HepG2 (cell line): ENCODE data around the gene GPS2. TPM values are rescaled to one million over a fixed set of nuclear protein-coding genes. Genes with fewer than 3 reads are reported as not detected.

ENCODE experiments used
- ARHGAP35 ChIP-seq: sonication (generic); formaldehyde crosslinking; IDR thresholded peaks from 2 replicates; pipeline ENCODE4 v1.9.0; 2022; ENCODE audit warnings: mild to moderate bottlenecking, inconsistent platforms, moderate library complexity, missing genetic modification reagents, borderline replicate concordance
- CAMTA2 ChIP-seq: sonication (generic); formaldehyde crosslinking; IDR thresholded peaks from 2 replicates; pipeline ENCODE4 v1.4.0; 2020; ENCODE audit warnings: mild to moderate bottlenecking, missing genetic modification reagents, borderline replicate concordance
- GATAD1 ChIP-seq: IDR thresholded peaks from 2 replicates; pipeline ENCODE4 v1.6.1; 2016; ENCODE audit warnings: missing genetic modification reagents, missing compliant biosample characterization
- HOXD1 ChIP-seq: sonication (generic); formaldehyde crosslinking; IDR thresholded peaks from 2 replicates; pipeline ENCODE4 v1.5.0; 2020; ENCODE audit warnings: missing genetic modification reagents
- KMT2B ChIP-seq: IDR thresholded peaks from 2 replicates; pipeline ENCODE4 v1.6.1; 2016; ENCODE audit warnings: missing genetic modification reagents, missing compliant biosample characterization
- NFKBIZ ChIP-seq: IDR thresholded peaks from 2 replicates; pipeline ENCODE4 v1.6.1; 2018; ENCODE audit warnings: missing genetic modification reagents, missing compliant biosample characterization
- PLRG1 ChIP-seq: fragments of 450-650 bp; conservative IDR thresholded peaks from 2 replicates; pipeline ENCODE4 v1.6.1; 2016
- RARG ChIP-seq: sonication (generic); formaldehyde crosslinking; IDR thresholded peaks from 2 replicates; pipeline ENCODE4 v1.4.0; 2020; ENCODE audit warnings: low read depth, mild to moderate bottlenecking, missing genetic modification reagents
- SMAD9 ChIP-seq: sonication (generic); formaldehyde crosslinking; IDR thresholded peaks from 2 replicates; pipeline ENCODE4 v1.5.1; 2020; ENCODE audit warnings: mild to moderate bottlenecking, missing genetic modification reagents
- SP2 ChIP-seq: sonication (generic); formaldehyde crosslinking; IDR thresholded peaks from 2 replicates; pipeline ENCODE4 v1.5.1; 2020; ENCODE audit warnings: mild to moderate bottlenecking, missing genetic modification reagents
- TP53 ChIP-seq: sonication (generic); formaldehyde crosslinking; conservative IDR thresholded peaks from 2 replicates; pipeline ENCODE4 v1.4.0; 2020; ENCODE audit warnings: missing genetic modification reagents
- ZBTB26 ChIP-seq: IDR thresholded peaks from 2 replicates; pipeline ENCODE4 v1.6.1; 2016; ENCODE audit warnings: missing compliant biosample characterization, missing genetic modification reagents, borderline replicate concordance
- ZFP82 ChIP-seq: sonication (generic); formaldehyde crosslinking; IDR thresholded peaks from 2 replicates; pipeline ENCODE4 v1.5.1; 2020; ENCODE audit warnings: mild to moderate bottlenecking, missing genetic modification reagents, borderline replicate concordance
- ZNF382 ChIP-seq: sonication (generic); formaldehyde crosslinking; IDR thresholded peaks from 2 replicates; pipeline ENCODE4 v1.5.0; 2020; ENCODE audit warnings: missing genetic modification reagents, mild to moderate bottlenecking, borderline replicate concordance
- ZNF484 ChIP-seq: sonication (generic); formaldehyde crosslinking; IDR thresholded peaks from 2 replicates; pipeline ENCODE4 v1.5.1; 2020; ENCODE audit warnings: mild to moderate bottlenecking, low read depth, missing genetic modification reagents, borderline replicate concordance
- ZNF562 ChIP-seq: sonication (generic); formaldehyde crosslinking; IDR thresholded peaks from 2 replicates; pipeline ENCODE4 v1.8.0; 2022; ENCODE audit warnings: missing genetic modification reagents, borderline replicate concordance
- ZNF572 ChIP-seq: sonication (generic); formaldehyde crosslinking; IDR thresholded peaks from 2 replicates; pipeline ENCODE4 v1.5.1; 2020; ENCODE audit warnings: mild to moderate bottlenecking, missing genetic modification reagents
- ZNF616 ChIP-seq: sonication (generic); formaldehyde crosslinking; IDR thresholded peaks from 2 replicates; pipeline ENCODE4 v1.5.0; 2020; ENCODE audit warnings: low read depth, mild to moderate bottlenecking, missing genetic modification reagents
- ZNF777 ChIP-seq: sonication (generic); formaldehyde crosslinking; IDR thresholded peaks from 2 replicates; pipeline ENCODE4 v1.4.0; 2020; ENCODE audit warnings: missing genetic modification reagents
- ZNF790 ChIP-seq: sonication (generic); formaldehyde crosslinking; IDR thresholded peaks from 2 replicates; pipeline ENCODE4 v1.8.0; 2022; ENCODE audit warnings: missing genetic modification reagents, mild to moderate bottlenecking, borderline replicate concordance
- ZNF891 ChIP-seq: sonication (generic); formaldehyde crosslinking; IDR thresholded peaks from 2 replicates; pipeline ENCODE4 v1.5.0; 2020; ENCODE audit warnings: mild to moderate bottlenecking, missing genetic modification reagents
- polyA plus RNA-seq, 8 experiments: library from polyadenylated mRNA; depleted of rRNA in 3 of 8; stranded (reverse) in 7 of 8; unstranded in 1 of 8; fragments of >200 nt; fragmentation: Illumina TruSeq in 4 of 8; extraction: Trizol in 4 of 8; gene quantifications; 2 replicates each; pipeline versions ENCODE4 v1.2.1 to v1.2.3, GENCODE V29; 2011 to 2016; ENCODE audit warnings: low read depth in 4 of 8, missing spikeins in 1 of 8, mixed read lengths in 1 of 8; ENCODE audit not compliant: insufficient read depth in 1 of 8
- total RNA-seq, 5 experiments: library from RNA; depleted of rRNA; stranded (reverse); fragments of >200 nt; fragmentation: Illumina TruSeq; extraction: Trizol; gene quantifications; 2 replicates each; pipeline ENCODE4 v1.2.3, GENCODE V29; 2016; ENCODE audit warnings: low read depth in 1 of 5
- TF ChIP-seq, protein P1 (sequence below): sonication (generic); formaldehyde crosslinking; IDR thresholded peaks from 2 replicates; pipeline ENCODE4 v1.8.1; 2022; ENCODE audit warnings: mild to moderate bottlenecking, missing genetic modification reagents
- TF ChIP-seq, protein P2 (sequence below): sonication (generic); formaldehyde crosslinking; IDR thresholded peaks from 2 replicates; pipeline ENCODE4 v1.8.0; 2022; ENCODE audit warnings: mild to moderate bottlenecking, missing genetic modification reagents, moderate library complexity
- TF ChIP-seq, protein P3 (sequence below): sonication (generic); formaldehyde crosslinking; IDR thresholded peaks from 2 replicates; pipeline ENCODE4 v1.4.0; 2020; ENCODE audit warnings: missing genetic modification reagents, low read depth, mild to moderate bottlenecking, borderline replicate concordance
- TF ChIP-seq, protein P4 (sequence below): sonication (generic); formaldehyde crosslinking; IDR thresholded peaks from 2 replicates; pipeline ENCODE4 v1.4.0; 2020; ENCODE audit warnings: missing genetic modification reagents

GPS2 gene
- total and polyA plus RNA-seq, 2 of the 13 experiments (the other 11 are each of a cell fraction or from before 2014, with no cell fraction given): 58.0 to 59.4 TPM

- TF ChIP-seq, protein P1, sequence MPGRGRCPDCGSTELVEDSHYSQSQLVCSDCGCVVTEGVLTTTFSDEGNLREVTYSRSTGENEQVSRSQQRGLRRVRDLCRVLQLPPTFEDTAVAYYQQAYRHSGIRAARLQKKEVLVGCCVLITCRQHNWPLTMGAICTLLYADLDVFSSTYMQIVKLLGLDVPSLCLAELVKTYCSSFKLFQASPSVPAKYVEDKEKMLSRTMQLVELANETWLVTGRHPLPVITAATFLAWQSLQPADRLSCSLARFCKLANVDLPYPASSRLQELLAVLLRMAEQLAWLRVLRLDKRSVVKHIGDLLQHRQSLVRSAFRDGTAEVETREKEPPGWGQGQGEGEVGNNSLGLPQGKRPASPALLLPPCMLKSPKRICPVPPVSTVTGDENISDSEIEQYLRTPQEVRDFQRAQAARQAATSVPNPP (CRISPR knock-in tag): peak; percentile 79; the same call in 1 of the 2 replicates
- TF ChIP-seq NFKBIZ (CRISPR knock-in tag): 0 out of 2 replicates have a peak, but pooled peaks have one; percentile 28
- peak; percentile 89 for TF ChIP-seq HOXD1 (CRISPR knock-in tag)
- TF ChIP-seq ARHGAP35: no peak
- TF ChIP-seq ZNF572: no peak
- peak; percentile 61 for TF ChIP-seq ZBTB26 (CRISPR knock-in tag)
- no peak for TF ChIP-seq RARG (CRISPR knock-in tag)
- TF ChIP-seq, protein P2, sequence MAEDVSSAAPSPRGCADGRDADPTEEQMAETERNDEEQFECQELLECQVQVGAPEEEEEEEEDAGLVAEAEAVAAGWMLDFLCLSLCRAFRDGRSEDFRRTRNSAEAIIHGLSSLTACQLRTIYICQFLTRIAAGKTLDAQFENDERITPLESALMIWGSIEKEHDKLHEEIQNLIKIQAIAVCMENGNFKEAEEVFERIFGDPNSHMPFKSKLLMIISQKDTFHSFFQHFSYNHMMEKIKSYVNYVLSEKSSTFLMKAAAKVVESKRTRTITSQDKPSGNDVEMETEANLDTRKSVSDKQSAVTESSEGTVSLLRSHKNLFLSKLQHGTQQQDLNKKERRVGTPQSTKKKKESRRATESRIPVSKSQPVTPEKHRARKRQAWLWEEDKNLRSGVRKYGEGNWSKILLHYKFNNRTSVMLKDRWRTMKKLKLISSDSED (CRISPR knock-in tag): 0 out of 2 replicates have a peak, but pooled peaks have one; percentile 43
- no peak for TF ChIP-seq ZNF382 (CRISPR knock-in tag)
- TF ChIP-seq SMAD9: no peak
- TF ChIP-seq GATAD1: peak; percentile 96
- TF ChIP-seq KMT2B (CRISPR knock-in tag): peak; percentile 92
- no peak for TF ChIP-seq ZFP82 (CRISPR knock-in tag)
- no peak for TF ChIP-seq ZNF562 (CRISPR knock-in tag)
- TF ChIP-seq TP53 (CRISPR knock-in tag): peak; percentile 83; the same call in 1 of the 2 replicates
- TF ChIP-seq, protein P3, sequence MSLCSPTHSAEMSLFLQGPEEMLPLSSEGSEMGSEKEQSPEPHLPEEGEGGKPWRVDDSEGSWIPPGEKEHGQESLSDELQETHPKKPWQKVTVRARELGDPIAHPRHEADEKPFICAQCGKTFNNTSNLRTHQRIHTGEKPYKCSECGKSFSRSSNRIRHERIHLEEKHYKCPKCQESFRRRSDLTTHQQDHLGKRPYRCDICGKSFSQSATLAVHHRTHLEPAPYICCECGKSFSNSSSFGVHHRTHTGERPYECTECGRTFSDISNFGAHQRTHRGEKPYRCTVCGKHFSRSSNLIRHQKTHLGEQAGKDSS: no peak
- TF ChIP-seq SP2 (CRISPR knock-in tag): peak; percentile 80
- TF ChIP-seq, protein P4, sequence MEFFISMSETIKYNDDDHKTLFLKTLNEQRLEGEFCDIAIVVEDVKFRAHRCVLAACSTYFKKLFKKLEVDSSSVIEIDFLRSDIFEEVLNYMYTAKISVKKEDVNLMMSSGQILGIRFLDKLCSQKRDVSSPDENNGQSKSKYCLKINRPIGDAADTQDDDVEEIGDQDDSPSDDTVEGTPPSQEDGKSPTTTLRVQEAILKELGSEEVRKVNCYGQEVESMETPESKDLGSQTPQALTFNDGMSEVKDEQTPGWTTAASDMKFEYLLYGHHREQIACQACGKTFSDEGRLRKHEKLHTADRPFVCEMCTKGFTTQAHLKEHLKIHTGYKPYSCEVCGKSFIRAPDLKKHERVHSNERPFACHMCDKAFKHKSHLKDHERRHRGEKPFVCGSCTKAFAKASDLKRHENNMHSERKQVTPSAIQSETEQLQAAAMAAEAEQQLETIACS (CRISPR knock-in tag): peak; percentile 66
- no peak for TF ChIP-seq ZNF790 (CRISPR knock-in tag)
- TF ChIP-seq PLRG1: no peak
- TF ChIP-seq ZNF616 (CRISPR knock-in tag): peak; percentile 40
- TF ChIP-seq ZNF484 (CRISPR knock-in tag): no peak
- TF ChIP-seq ZNF891: no peak
- TF ChIP-seq CAMTA2: no peak
- TF ChIP-seq ZNF777 (CRISPR knock-in tag): peak; percentile 87
Measured at GRCh38 chr17:7314719-7315569, at the start of gene GPS2 (continued).
